Measurements from ENCODE around the gene DOCK2.

The DOCK2 gene

GRCh38 chr5:170107674-170108073 is 470.6 kb downstream of the DOCK2 start:
- no peak overlapping the region for H3K4me3 ChIP-seq (ENCODE audit: low read length)
- no peaks in the 10 kb centered on the region for H3K79me2 ChIP-seq (ENCODE audit: low read length)
- no peaks in the 10 kb centered on the region for H3K9me2 ChIP-seq (replicated peaks; ENCODE audit: insufficient read depth, low read length)
- no peak overlapping the region for H3K9ac ChIP-seq (ENCODE audit: low read length)
- no peaks in the 10 kb centered on the region for H3K27me3 ChIP-seq (replicated peaks; ENCODE audit: insufficient read depth, low read length)
- no peak overlapping the region for H3K4me2 ChIP-seq (ENCODE audit: low read depth, low read length)
- no peaks in the 10 kb centered on the region for H3K36me3 ChIP-seq (replicated peaks; ENCODE audit: insufficient read depth, low read length)
- no peaks in the 10 kb centered on the region for H3K9me3 ChIP-seq (replicated peaks; ENCODE audit: insufficient read depth, low read length)
- TF ChIP-seq EZH2 (optimal IDR thresholded peaks at IDR 0.05; ENCODE audit: low read depth, low read length) (no peak), EZH2phosphoT487 (IDR thresholded peaks at IDR 0.05; ENCODE audit: low read length) (no peak), CTCF (IDR thresholded peaks at IDR 0.05; ENCODE audit: low read length) (no peak)
- H4K20me1 ChIP-seq (ENCODE audit: insufficient read depth, low read length), result no peaks in the 10 kb centered on the region
- no peaks in the 10 kb centered on the region for H3F3A ChIP-seq (ENCODE audit: insufficient read depth, low read length)
- no peaks in the 10 kb centered on the region for H3K4me1 ChIP-seq (ENCODE audit: low read length)
- no peak overlapping the region for H2AFZ ChIP-seq (ENCODE audit: low read length)
- no peak overlapping the region for H3K27ac ChIP-seq (ENCODE audit: low read length)
- DNase-seq, result no peak

GRCh38 chr5:170108266-170108785 is 471.3 kb downstream of the DOCK2 start:
- no peak for DNase-seq
- Histone ChIP-seq H3F3A (ENCODE audit: insufficient read depth, low read length) (no peaks in the 10 kb centered on the region), H3K27ac (ENCODE audit: low read length) (no peak overlapping the region), H3K79me2 (ENCODE audit: low read length) (no peaks in the 10 kb centered on the region), H3K4me3 (ENCODE audit: low read length) (no peak overlapping the region), H3K4me1 (ENCODE audit: low read length) (no peaks in the 10 kb centered on the region), H3K36me3 (replicated peaks; ENCODE audit: insufficient read depth, low read length) (no peaks in the 10 kb centered on the region), H3K9ac (ENCODE audit: low read length) (no peak overlapping the region), H3K9me3 (replicated peaks; ENCODE audit: insufficient read depth, low read length) (no peaks in the 10 kb centered on the region), H2AFZ (ENCODE audit: low read length) (no peak overlapping the region), H3K9me2 (replicated peaks; ENCODE audit: insufficient read depth, low read length) (no peaks in the 10 kb centered on the region), H3K27me3 (replicated peaks; ENCODE audit: insufficient read depth, low read length) (no peaks in the 10 kb centered on the region), H3K4me2 (ENCODE audit: low read depth, low read length) (no peak overlapping the region), H4K20me1 (ENCODE audit: insufficient read depth, low read length) (no peaks in the 10 kb centered on the region)
- TF ChIP-seq EZH2phosphoT487 (IDR thresholded peaks at IDR 0.05; ENCODE audit: low read length) (no peak), EZH2 (optimal IDR thresholded peaks at IDR 0.05; ENCODE audit: low read depth, low read length) (no peak), CTCF (IDR thresholded peaks at IDR 0.05; ENCODE audit: low read length) (no peak)

- H3K4me1 ChIP-seq (ENCODE audit: low read length), result no peaks in the 10 kb centered on the region
- no peak overlapping the region for H3K4me2 ChIP-seq (ENCODE audit: low read depth, low read length)
- no peaks in the 10 kb centered on the region for H3K27me3 ChIP-seq (replicated peaks; ENCODE audit: insufficient read depth, low read length)
- H3K36me3 ChIP-seq (replicated peaks; ENCODE audit: insufficient read depth, low read length), result no peaks in the 10 kb centered on the region
- H4K20me1 ChIP-seq (ENCODE audit: insufficient read depth, low read length), result no peaks in the 10 kb centered on the region
- H2AFZ ChIP-seq (ENCODE audit: low read length), result no peak overlapping the region
- H3K9ac ChIP-seq (ENCODE audit: low read length), result no peak overlapping the region
- H3K79me2 ChIP-seq (ENCODE audit: low read length), result no peaks in the 10 kb centered on the region
- TF ChIP-seq EZH2 (optimal IDR thresholded peaks at IDR 0.05; ENCODE audit: low read depth, low read length) (no peak), CTCF (IDR thresholded peaks at IDR 0.05; ENCODE audit: low read length) (no peak), EZH2phosphoT487 (IDR thresholded peaks at IDR 0.05; ENCODE audit: low read length) (no peak)
- no peaks in the 10 kb centered on the region for H3K9me2 ChIP-seq (replicated peaks; ENCODE audit: insufficient read depth, low read length)
- no peak for DNase-seq
- H3K4me3 ChIP-seq (ENCODE audit: low read length), result no peak overlapping the region
- H3K27ac ChIP-seq (ENCODE audit: low read length), result no peak overlapping the region
- no peaks in the 10 kb centered on the region for H3K9me3 ChIP-seq (replicated peaks; ENCODE audit: insufficient read depth, low read length)
- H3F3A ChIP-seq (ENCODE audit: insufficient read depth, low read length), result no peaks in the 10 kb centered on the region
Observed at GRCh38 chr5:170109059-170110031, 472.3 kb downstream of the DOCK2 start.

All from MM.1S (cell line).